HEK293T (cell line): Measurements from ENCODE around the gene EDN2.

ENCODE experiments used
- FOXA1 ChIP-seq: fragments of 450-650 bp; IDR thresholded peaks from 2 replicates; pipeline ENCODE4 v1.6.1; 2016; ENCODE audit warnings: mild to moderate bottlenecking
- LEF1 ChIP-seq: fragments of 450-650 bp; IDR thresholded peaks from 2 replicates; pipeline ENCODE4 v1.6.1; 2017; ENCODE audit warnings: mild to moderate bottlenecking, borderline replicate concordance
- NFRKB ChIP-seq: fragments of 450-650 bp; IDR thresholded peaks from 2 replicates; pipeline ENCODE4 v1.6.1; 2016; ENCODE audit warnings: mild to moderate bottlenecking, moderate library complexity
- SP1 ChIP-seq: fragments of 450-650 bp; IDR thresholded peaks from 2 replicates; pipeline ENCODE4 v1.6.1; 2017
- TARDBP ChIP-seq: fragments of 450-650 bp; IDR thresholded peaks from 2 replicates; pipeline ENCODE4 v1.6.1; 2016

GRCh38 chr1:41469706-41470105 is 14.8 kb downstream of the EDN2 start:
- no peak for TF ChIP-seq NFRKB
- no peak for TF ChIP-seq TARDBP
- no peak for TF ChIP-seq FOXA1
- TF ChIP-seq SP1 = no peak
- TF ChIP-seq LEF1 = no peak
